Bronchial epithelial cell (primary cell): ENCODE data around the gene DCBLD2. TPM values are rescaled to one million over a fixed set of nuclear protein-coding genes. Genes with fewer than 3 reads are reported as not detected.

Source experiments
- DNase-seq: peaks from one replicate; pipeline ENCODE4 v3.0.0-alpha.2; 2010; ENCODE audit warnings: low read depth
- FAIRE-seq: peaks from 2 replicates; lab custom pipeline; 2011; peaks lifted over from hg19 to GRCh38; lab: Jason Lieb, UNC
- H3K27me3 ChIP-seq: 2 replicates; pipeline ENCODE4 v1.5.1; 2011; ENCODE audit warnings: low read length; ENCODE audit not compliant: control insufficient read depth, insufficient read depth
- H3K36me3 ChIP-seq: 2 replicates; pipeline ENCODE4 v1.5.1; 2011; ENCODE audit warnings: low read length; ENCODE audit not compliant: control insufficient read depth, insufficient read depth
- H3K4me3 ChIP-seq: 2 replicates; pipeline ENCODE4 v1.5.1; 2011; ENCODE audit warnings: mild to moderate bottlenecking, low read depth, low read length, control low read depth
- total RNA-seq: library from RNA; depleted of rRNA; stranded (reverse); fragments of >200 nt; gene quantifications from 2 replicates; pipeline ENCODE4 v1.2.1, GENCODE V29; 2014
- TF ChIP-seq, protein P1 (sequence below): IDR thresholded peaks from 2 replicates; pipeline ENCODE4 v1.5.1; 2011; ENCODE audit warnings: mild to moderate bottlenecking, moderate library complexity, low read length, control low read depth, inconsistent platforms; ENCODE audit not compliant: insufficient read depth, severe bottlenecking

The DCBLD2 gene
- total RNA-seq, 1 donor from 2014 or later: 96.1 TPM

- no peaks in the 10 kb centered on the region for H3K27me3 ChIP-seq
- no peak for FAIRE-seq
- H3K4me3 ChIP-seq: no peak overlapping the region
- TF ChIP-seq, protein P1, sequence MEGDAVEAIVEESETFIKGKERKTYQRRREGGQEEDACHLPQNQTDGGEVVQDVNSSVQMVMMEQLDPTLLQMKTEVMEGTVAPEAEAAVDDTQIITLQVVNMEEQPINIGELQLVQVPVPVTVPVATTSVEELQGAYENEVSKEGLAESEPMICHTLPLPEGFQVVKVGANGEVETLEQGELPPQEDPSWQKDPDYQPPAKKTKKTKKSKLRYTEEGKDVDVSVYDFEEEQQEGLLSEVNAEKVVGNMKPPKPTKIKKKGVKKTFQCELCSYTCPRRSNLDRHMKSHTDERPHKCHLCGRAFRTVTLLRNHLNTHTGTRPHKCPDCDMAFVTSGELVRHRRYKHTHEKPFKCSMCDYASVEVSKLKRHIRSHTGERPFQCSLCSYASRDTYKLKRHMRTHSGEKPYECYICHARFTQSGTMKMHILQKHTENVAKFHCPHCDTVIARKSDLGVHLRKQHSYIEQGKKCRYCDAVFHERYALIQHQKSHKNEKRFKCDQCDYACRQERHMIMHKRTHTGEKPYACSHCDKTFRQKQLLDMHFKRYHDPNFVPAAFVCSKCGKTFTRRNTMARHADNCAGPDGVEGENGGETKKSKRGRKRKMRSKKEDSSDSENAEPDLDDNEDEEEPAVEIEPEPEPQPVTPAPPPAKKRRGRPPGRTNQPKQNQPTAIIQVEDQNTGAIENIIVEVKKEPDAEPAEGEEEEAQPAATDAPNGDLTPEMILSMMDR: no peak
- DNase-seq: no peak
- H3K36me3 ChIP-seq: no peaks in the 10 kb centered on the region
Observed at GRCh38 chr3:98918586-98918985, 17.1 kb upstream of the DCBLD2 start.

GRCh38 chr3:98917608-98918007 lies 16.1 kb upstream of the DCBLD2 start:
- no peak for DNase-seq
- no peak for FAIRE-seq
- TF ChIP-seq, protein P1: no peak

GRCh38 chr3:98914210-98915080 lies 12.9 kb upstream of the DCBLD2 start:
- H3K27me3 ChIP-seq: no peaks in the 10 kb centered on the region
- H3K36me3 ChIP-seq: no peaks in the 10 kb centered on the region
- TF ChIP-seq, protein P1: no peak
- H3K4me3 ChIP-seq: no peak overlapping the region
- DNase-seq (peak; percentile 63), FAIRE-seq (peak; percentile 83)

More at GRCh38 chr3:98917608-98918007, 16.1 kb upstream of the DCBLD2 start:
- no peaks in the 10 kb centered on the region for H3K27me3 ChIP-seq
- H3K36me3 ChIP-seq: no peaks in the 10 kb centered on the region
- no peak overlapping the region for H3K4me3 ChIP-seq

DNA sequence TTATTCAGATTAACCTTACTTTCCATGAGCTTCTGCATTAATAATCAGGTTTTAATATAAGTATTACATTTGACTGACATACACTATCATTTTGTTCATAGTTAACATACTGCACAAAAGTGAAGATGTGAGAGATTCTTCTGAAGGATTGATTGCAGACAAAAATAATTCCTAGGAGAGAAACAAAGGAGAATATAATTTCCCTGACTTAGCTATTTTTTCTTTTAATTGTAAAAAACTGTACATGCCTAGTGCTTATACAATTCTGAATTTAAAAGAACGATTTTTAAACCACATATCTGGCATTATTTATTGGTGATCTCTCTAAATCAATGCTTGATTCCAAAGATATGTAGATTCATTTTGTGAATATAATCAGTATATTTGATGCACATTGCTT lies 11.0 kb upstream of the DCBLD2 start:
- TF ChIP-seq, protein P1: no peak
- Histone ChIP-seq H3K27me3 (no peaks in the 10 kb centered on the region), H3K4me3 (no peak overlapping the region), H3K36me3 (no peaks in the 10 kb centered on the region)
- no peak for FAIRE-seq
- DNase-seq: no peak

DNA sequence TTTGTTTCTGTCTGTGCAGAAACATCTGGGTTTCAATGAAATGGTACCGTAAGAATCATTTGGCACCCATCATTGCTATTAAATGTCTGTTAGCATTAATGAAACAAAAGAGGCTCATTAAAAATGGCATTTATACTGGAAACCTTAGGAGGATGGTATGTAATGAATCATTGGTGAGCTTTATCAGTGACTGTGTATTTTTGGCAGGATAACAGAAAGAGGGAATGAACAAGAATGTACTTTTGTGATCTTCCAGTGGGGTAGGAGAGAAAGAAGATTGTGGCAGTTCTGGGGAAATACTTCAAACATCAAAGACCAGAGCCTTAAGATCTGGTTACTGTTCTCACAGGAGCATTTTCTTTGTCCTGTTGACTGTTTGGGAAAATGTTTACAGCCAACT lies 4.7 kb upstream of the DCBLD2 start:
- peak; percentile 32 for FAIRE-seq
- DNase-seq: peak; percentile 74
- H3K27me3 ChIP-seq: no peaks in the 10 kb centered on the region
- no peaks in the 10 kb centered on the region for H3K36me3 ChIP-seq
- H3K4me3 ChIP-seq: no peak overlapping the region
- TF ChIP-seq, protein P1: no peak
